ENCODE measurements around the gene IFITM1.
"Not testable (repeated sequence)": the region's sequence is repeated elsewhere in the genome, so short reads cannot be mapped to it uniquely, and the experiment has no call there.

Gene IFITM1

GRCh38 chr11:294780-295179 is 19.1 kb upstream of the IFITM1 start:
- no peak for FAIRE-seq

GRCh38 chr11:295351-296170 is 18.3 kb upstream of the IFITM1 start:
- no peak for FAIRE-seq

GRCh38 chr11:296171-297050 is 17.4 kb upstream of the IFITM1 start:
- no peak for FAIRE-seq

GRCh38 chr11:297051-297585 is 16.7 kb upstream of the IFITM1 start:
- no peak for FAIRE-seq

- no peak for FAIRE-seq
These were observed 16.0 kb upstream of the IFITM1 start for GRCh38 chr11:297586-298405.

- no peak for FAIRE-seq
These were observed 15.3 kb upstream of the IFITM1 start for GRCh38 chr11:298406-299065.

GRCh38 chr11:299081-299891 is 14.6 kb upstream of the IFITM1 start, which contains the start of gene IFITM5:
Gene IFITM5, minus strand, starts transcription at chr11:299526. Its CDS starts 36 bp downstream, at chr11:299490.
- FAIRE-seq, result no peak

GRCh38 chr11:299951-300735 is 13.7 kb upstream of the IFITM1 start:
- FAIRE-seq, result no peak

GRCh38 chr11:303363-303762 is 10.5 kb upstream of the IFITM1 start:
- FAIRE-seq, result no peak

GRCh38 chr11:304061-304506 is 9.8 kb upstream of the IFITM1 start:
- no peak for FAIRE-seq

GRCh38 chr11:304915-305843 is 8.7 kb upstream of the IFITM1 start:
- FAIRE-seq, result peak; percentile 13

- no peak for FAIRE-seq
These were observed 8.0 kb upstream of the IFITM1 start for GRCh38 chr11:305844-306211.

GRCh38 chr11:306645-307371 is 7.0 kb upstream of the IFITM1 start:
- FAIRE-seq, result no peak

GRCh38 chr11:307766-308708 is 5.8 kb upstream of the IFITM1 start, which contains the start of gene IFITM2:
Gene IFITM2, plus strand, starts transcription at chr11:307816. Its CDS starts 377 bp downstream, at chr11:308193.
- not testable (repeated sequence) for FAIRE-seq

- not testable (repeated sequence) for FAIRE-seq
These were observed 4.8 kb upstream of the IFITM1 start for GRCh38 chr11:308740-309665.
